Stimulated activated memory B cell treated with anti-CD40 and anti-IgM and Interleukin-4, amounts not matched to agents 10 μg/mL and 1 μg/mL and 100 μg/mL, for 72 hours (primary cell): ENCODE results near the gene PODXL2.

Experiments
- ATAC-seq: fragments of 150-1000 bp; cut with Tn5 transposase; 2 replicates; pipeline ENCODE4 v1.10.0; 2021
- H3K27ac Mint-ChIP-seq: one replicate; pipeline ENCODE4 v1.8.0; 2022; ENCODE audit warnings: mild to moderate bottlenecking, mixed read lengths
- H3K27me3 Mint-ChIP-seq: one replicate; pipeline ENCODE4 v1.8.0; 2022; ENCODE audit warnings: mixed read lengths
- H3K36me3 Mint-ChIP-seq: one replicate; pipeline ENCODE4 v1.8.0; 2022; ENCODE audit warnings: mixed read lengths
- H3K4me1 Mint-ChIP-seq: one replicate; pipeline ENCODE4 v1.8.0; 2022; ENCODE audit warnings: mixed read lengths
- H3K4me3 Mint-ChIP-seq: one replicate; pipeline ENCODE4 v1.8.0; 2022; ENCODE audit warnings: mild to moderate bottlenecking, moderate library complexity, mixed read lengths
- H3K9me3 Mint-ChIP-seq: one replicate; pipeline ENCODE4 v1.8.0; 2022; ENCODE audit warnings: mixed read lengths

Gene PODXL2

DNA sequence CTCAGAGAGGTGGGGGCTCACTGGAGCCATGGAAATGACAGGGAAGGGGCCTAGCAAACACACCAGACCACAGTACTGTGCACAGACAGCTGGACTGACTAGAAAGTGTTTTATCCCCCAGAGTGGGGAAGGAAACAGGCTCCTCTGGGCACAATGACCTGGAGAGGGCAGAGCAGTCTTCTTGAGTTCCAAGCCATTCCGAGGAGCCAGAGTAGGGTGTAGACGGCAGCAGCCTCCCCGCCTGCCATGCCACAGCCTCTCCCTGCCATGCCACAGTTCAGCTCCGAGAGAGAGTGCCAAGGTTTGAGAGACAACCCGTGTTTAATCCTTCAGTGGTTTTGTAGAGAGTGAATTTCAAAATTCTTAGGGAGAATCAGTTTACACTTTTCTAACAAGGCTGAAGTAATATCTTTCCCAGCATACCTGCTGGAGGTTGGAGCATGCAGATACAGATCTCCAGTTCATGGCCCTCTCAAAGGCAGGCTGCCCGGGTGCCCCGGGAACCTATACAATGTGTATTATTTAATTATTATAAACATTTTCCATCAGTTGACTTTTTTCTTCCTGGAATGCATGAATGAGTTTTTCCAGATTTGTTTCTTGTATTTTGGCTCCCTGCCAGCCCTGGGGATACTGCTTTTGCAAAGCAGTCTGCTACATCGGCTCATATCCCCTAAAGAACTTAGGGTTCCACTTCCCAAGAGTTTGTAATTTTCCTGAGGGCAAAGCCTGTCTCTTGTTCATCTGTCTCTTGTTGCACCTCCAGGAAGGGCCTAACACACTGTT lies 3.2 kb downstream of the PODXL2 start:
- no peak for ATAC-seq
- Mint-ChIP-seq H3K36me3 (peaks cover 5% of the 10 kb centered on the region), H3K27me3 (peaks cover 31% of the 10 kb centered on the region), H3K9me3 (no peaks in the 10 kb centered on the region), H3K4me3 (no peak overlapping the region), H3K27ac (no peak overlapping the region), H3K4me1 (peaks cover 13% of the 10 kb centered on the region)

DNA sequence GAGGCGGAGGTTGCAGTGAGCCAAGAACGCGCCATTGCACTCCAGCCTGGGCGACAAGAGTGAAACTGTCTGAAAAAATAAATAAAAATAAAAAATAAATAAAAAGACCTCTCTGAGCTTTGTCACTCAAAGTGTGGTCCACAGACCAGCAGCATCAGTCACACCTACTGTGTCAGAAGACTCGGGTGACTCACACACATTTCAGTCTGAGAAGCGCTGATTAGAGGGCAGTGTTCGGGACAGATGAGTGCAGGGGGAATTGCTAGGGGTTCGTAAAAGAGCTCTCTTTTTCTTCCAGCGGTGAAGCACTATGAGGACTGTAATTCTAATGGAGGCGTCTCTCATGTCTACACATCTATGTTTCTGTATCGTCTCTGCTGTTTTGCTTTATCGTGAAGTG lies 5.7 kb downstream of the PODXL2 start:
- no peak overlapping the region for H3K4me3 Mint-ChIP-seq
- ATAC-seq = no peak
- H3K9me3 Mint-ChIP-seq = no peaks in the 10 kb centered on the region
- H3K4me1 Mint-ChIP-seq = peaks cover 9% of the 10 kb centered on the region
- H3K27me3 Mint-ChIP-seq = peaks cover 14% of the 10 kb centered on the region
- H3K36me3 Mint-ChIP-seq = peaks cover 5% of the 10 kb centered on the region
- no peak overlapping the region for H3K27ac Mint-ChIP-seq

DNA sequence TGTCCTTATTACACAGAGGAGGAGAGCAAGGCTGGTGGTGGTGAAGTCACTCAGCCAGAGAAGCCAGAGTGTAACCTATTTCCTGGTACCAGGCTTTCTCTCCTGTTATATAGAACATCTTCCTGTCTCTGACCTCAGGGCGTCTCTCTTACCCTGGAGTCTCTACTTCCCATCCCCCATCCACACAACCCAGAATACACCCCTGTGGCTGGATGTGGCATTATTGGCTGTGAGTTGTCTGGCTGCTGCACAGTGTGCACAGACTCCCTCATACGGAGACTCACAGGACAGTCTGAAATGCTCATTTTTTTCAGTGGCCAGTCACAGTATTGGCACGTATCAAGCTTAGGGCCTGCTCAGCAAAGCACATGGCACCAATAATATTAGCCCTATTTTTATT lies 8.6 kb downstream of the PODXL2 start:
- H3K9me3 Mint-ChIP-seq = no peaks in the 10 kb centered on the region
- H3K4me1 Mint-ChIP-seq = no peaks in the 10 kb centered on the region
- no peak for ATAC-seq
- no peak overlapping the region for H3K4me3 Mint-ChIP-seq
- H3K27ac Mint-ChIP-seq = no peak overlapping the region
- peaks cover 5% of the 10 kb centered on the region for H3K36me3 Mint-ChIP-seq
- peaks cover 8% of the 10 kb centered on the region for H3K27me3 Mint-ChIP-seq

DNA sequence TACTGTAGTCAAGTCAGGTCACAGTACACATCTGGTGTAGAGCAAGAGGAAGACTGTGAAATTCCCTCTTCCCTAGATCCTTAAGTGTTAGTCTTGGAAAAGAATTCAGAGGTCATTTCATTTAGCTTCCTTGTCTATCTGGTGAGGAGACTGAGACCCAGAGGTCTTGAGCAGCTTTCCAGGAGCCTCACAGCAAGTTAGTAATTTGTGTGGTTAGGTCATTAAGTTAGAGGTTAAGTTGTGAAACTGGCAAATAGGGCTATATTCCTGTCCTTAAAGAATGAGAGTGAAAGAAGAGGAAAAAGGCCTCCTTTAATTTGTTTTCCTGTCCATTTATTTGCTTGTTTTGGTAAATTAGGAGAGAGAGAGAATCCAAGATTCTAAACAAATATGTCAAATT lies 9.0 kb downstream of the PODXL2 start:
- Mint-ChIP-seq H3K9me3 (no peaks in the 10 kb centered on the region), H3K27me3 (peaks cover 8% of the 10 kb centered on the region), H3K4me3 (no peak overlapping the region), H3K27ac (no peak overlapping the region), H3K4me1 (no peaks in the 10 kb centered on the region), H3K36me3 (peaks cover 5% of the 10 kb centered on the region)
- no peak for ATAC-seq

DNA sequence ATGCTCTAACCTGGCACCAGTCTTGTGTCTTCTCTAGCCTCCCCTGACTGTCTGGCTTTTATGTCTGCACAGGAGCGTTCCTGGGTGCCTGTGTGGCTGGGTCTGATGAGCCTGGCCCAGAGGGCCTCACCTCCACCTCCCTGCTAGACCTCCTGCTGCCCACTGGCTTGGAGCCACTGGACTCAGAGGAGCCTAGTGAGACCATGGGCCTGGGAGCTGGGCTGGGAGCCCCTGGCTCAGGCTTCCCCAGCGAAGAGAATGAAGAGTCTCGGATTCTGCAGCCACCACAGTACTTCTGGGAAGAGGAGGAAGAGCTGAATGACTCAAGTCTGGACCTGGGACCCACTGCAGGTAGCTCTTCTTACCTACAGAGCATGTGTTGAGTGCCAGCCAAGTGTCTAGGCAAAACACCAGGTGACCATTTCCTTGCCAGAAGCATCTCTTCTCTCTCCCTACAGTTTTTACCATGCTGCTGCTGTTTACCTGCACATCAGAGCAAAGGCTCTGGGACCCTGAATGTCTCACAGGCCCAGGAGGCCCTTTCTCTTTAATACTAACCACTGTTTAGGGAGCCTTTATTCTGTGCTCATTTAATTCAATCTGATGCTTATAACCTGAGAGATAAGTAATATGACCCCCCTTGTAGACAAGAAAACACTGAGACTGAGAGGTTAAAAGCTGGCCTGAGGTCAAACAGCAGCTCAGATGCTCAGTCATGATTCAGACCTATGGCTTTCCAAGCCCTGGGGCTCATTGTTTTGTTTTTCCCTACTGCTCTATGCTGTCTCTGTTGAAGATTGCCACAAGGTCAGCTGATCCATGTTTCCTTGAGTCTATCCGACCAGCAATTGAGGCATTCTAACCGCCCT lies 10.4 kb downstream of the PODXL2 start:
- Mint-ChIP-seq H3K27me3 (peaks cover 8% of the 10 kb centered on the region), H3K36me3 (no peaks in the 10 kb centered on the region), H3K27ac (no peak overlapping the region), H3K4me3 (no peak overlapping the region), H3K4me1 (no peaks in the 10 kb centered on the region), H3K9me3 (no peaks in the 10 kb centered on the region)
- no peak for ATAC-seq

DNA sequence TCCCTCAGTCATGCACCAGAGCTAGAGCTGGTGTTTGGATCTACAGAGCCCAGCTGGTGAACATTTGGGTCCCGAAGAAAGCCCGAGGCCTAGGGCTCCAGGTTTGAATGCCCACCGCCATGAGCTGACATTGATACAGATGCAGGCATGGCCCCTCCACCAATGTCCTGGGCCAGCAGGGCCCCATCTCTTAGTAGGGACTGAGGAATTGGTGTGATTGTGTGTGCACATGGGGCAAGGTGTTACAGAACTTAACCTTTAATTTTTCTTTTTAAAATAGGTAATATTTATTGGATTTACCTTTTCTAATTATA lies 11.0 kb downstream of the PODXL2 start:
- H3K4me1 Mint-ChIP-seq = no peaks in the 10 kb centered on the region
- no peak for ATAC-seq
- H3K27me3 Mint-ChIP-seq = peaks cover 8% of the 10 kb centered on the region
- no peak overlapping the region for H3K27ac Mint-ChIP-seq
- H3K4me3 Mint-ChIP-seq = no peak overlapping the region
- H3K9me3 Mint-ChIP-seq = no peaks in the 10 kb centered on the region
- no peaks in the 10 kb centered on the region for H3K36me3 Mint-ChIP-seq

DNA sequence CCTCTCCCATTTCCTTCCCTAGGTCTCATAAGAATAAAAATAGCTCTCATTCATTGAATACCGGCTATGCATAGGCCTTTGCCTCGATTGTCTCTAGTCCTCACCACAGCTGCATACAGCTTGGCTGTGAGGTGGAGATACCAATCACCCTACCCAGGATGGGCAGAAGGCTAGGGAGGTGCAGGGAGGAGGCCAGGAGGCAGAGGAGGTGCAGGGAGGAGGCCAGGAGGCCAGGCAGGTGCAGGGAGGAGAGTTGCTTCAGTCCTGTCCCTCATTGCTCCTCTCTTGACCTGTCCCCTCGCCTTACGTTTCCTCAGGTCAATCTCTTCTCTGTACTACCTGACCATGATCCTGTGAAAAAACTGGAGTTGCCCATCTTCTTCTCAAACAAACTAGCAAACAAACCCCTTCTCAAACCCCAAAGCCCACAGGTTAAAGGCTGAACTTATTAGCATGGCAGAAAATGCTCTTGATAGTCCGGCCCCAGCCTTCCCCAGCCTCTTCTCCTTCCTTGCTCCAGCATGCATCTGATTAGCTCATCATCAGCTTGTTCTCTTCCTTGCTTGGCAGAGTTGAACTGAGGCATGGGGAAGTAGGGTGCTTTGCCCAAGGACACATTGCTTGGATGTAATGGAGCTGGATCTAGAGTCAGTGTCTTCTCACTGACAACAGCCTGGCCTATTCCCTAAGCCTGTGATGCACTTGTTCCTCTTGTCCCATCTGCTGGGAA lies 15.8 kb downstream of the PODXL2 start:
- H3K36me3 Mint-ChIP-seq = no peaks in the 10 kb centered on the region
- H3K9me3 Mint-ChIP-seq = no peaks in the 10 kb centered on the region
- no peak for ATAC-seq
- no peak overlapping the region for H3K27ac Mint-ChIP-seq
- H3K4me1 Mint-ChIP-seq = no peaks in the 10 kb centered on the region
- no peak overlapping the region for H3K4me3 Mint-ChIP-seq
- H3K27me3 Mint-ChIP-seq = no peaks in the 10 kb centered on the region

DNA sequence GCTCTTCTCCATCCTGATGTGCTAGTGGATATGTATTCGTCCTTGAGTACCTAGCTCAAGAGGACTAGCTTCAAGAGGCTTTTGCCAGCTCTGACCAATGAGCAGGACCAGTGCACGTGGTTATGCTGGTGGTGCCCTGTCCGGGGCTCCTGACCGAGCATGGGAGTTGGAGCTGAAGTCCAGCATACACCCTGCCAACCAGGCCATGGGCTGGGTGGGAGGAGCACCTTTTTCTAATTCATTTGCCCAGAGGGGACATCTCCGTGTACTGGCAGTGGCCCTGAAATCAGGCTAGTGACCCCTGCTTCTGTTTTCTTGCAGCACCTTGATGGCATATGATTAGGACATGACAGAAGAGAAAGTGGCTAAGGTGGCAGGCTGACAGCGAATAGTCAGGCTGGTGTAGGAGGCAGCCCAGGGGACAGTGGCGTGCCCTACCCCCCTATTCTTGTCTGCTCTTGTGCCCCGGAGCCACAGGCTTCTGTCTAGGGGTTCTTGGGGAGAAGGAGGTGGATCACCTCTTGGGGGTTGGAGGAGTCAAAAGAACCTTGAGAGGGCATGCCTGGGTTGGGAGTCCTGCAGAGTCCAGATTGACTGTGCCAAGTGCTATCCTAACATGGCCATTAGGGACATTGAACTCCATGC lies 16.5 kb downstream of the PODXL2 start:
- H3K4me1 Mint-ChIP-seq = no peaks in the 10 kb centered on the region
- ATAC-seq = no peak
- no peaks in the 10 kb centered on the region for H3K9me3 Mint-ChIP-seq
- no peak overlapping the region for H3K4me3 Mint-ChIP-seq
- no peak overlapping the region for H3K27ac Mint-ChIP-seq
- no peaks in the 10 kb centered on the region for H3K27me3 Mint-ChIP-seq
- no peaks in the 10 kb centered on the region for H3K36me3 Mint-ChIP-seq

DNA sequence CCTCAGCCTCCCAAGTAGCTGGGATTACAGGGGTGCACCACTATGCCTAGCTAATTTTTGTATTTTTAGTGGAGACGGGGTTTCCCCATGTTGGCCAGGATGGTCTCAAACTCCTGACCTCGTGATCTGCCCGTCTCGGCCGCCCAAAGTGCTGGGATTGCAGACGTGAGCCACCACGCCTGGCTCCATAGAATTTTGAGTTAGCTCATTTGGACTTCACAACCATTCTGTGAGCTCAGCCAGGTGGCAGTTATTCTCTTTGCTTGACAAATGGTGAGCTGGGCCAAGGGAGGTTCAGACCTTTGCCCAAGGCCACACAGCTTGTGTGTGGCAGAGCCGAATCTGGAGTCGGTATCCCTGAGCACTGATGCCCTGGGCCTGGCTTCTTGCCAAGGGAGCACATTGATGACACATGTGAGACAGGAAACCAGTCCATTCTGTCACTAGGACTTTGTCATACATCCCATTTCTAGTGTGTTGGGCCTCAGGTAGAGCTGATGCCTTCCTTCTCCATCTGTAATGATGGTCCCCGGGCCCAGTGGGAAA lies 17.6 kb downstream of the PODXL2 start:
- no peaks in the 10 kb centered on the region for H3K4me1 Mint-ChIP-seq
- H3K9me3 Mint-ChIP-seq = no peaks in the 10 kb centered on the region
- no peaks in the 10 kb centered on the region for H3K36me3 Mint-ChIP-seq

DNA sequence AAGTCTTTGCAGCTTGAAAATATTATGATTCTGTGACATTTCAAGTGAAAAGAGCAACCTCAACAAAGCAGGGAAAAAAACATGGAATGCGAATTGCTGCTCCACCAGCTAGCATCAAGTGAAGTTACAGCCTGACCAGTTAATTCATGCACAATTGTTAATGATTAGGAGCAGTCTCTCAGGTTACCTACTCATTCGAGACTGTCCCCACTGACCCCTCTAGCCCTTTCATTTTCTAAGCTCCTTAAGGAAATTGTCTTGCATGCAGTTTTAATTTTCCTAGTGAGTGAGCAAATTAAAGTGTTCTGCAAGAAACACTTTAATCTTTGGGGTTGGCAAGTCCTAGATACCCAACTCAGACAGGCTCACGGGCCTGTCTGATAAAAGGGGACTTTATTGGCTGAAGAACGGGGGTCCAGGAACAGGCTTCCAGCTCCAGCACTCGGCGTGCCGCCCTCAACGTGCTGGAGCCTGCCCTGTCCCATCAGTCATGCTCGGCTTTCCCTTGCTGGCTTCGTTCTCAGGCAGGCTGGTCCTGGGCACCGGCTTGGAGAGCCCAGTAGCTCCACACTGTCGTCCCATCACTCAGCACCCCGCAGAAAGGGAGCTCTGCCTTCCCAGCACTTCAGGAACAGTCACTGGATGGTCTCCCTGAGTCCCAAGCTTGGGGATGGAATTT lies 18.3 kb downstream of the PODXL2 start:
- no peak for ATAC-seq
- Mint-ChIP-seq H3K36me3 (no peaks in the 10 kb centered on the region), H3K4me3 (no peak overlapping the region), H3K27me3 (no peaks in the 10 kb centered on the region), H3K4me1 (no peaks in the 10 kb centered on the region), H3K27ac (no peak overlapping the region), H3K9me3 (no peaks in the 10 kb centered on the region)

More for the DNA sequence above, 17.6 kb downstream of the PODXL2 start:
- no peaks in the 10 kb centered on the region for H3K27me3 Mint-ChIP-seq
- no peak for ATAC-seq
- H3K27ac Mint-ChIP-seq = no peak overlapping the region
- no peak overlapping the region for H3K4me3 Mint-ChIP-seq

DNA sequence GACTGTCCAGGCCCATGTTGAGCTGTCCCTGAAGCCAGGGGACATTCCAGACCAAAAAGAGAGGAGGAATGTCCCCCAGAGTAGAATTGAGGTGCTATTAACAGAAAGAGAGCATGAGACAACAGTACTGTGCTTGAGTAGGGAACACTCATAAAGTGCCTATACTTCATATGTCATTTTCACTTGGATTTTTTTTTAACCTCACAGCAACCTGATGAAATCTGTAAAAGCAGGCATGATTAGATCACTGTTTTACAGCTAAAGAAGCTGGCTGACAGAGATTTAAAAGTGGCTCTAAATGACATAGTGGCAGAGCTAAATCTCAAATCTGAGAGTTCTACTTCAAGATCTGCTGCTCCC lies 18.8 kb downstream of the PODXL2 start:
- Mint-ChIP-seq H3K9me3 (no peaks in the 10 kb centered on the region), H3K4me1 (peaks cover 2% of the 10 kb centered on the region), H3K4me3 (no peak overlapping the region)

DNA sequence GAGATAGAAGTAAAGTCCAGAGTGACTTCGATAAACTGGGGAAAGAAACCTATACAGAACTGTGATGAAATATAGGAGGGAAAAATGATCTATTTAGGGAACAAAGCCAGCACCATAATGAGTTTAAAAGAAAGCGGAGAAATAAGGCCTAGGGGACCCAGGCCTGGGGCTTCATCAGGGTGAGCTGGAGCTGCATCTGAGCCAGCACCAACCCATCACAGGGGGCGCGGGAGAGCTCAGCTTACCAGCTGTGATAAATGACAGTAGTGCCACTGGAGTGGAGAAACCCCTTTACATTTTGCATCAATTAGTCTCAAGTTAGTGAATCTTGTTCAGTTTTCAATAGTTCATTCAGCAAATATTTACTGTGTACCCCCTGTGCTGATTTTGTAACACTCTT lies 21.3 kb downstream of the PODXL2 start:
- Mint-ChIP-seq H3K27me3 (no peaks in the 10 kb centered on the region), H3K9me3 (no peaks in the 10 kb centered on the region), H3K4me1 (peaks cover 6% of the 10 kb centered on the region), H3K27ac (no peak overlapping the region), H3K4me3 (no peak overlapping the region), H3K36me3 (no peaks in the 10 kb centered on the region)
- ATAC-seq = no peak

More for the DNA sequence above, 18.8 kb downstream of the PODXL2 start:
- no peak for ATAC-seq
- H3K27me3 Mint-ChIP-seq = no peaks in the 10 kb centered on the region
- H3K36me3 Mint-ChIP-seq = no peaks in the 10 kb centered on the region
- H3K27ac Mint-ChIP-seq = no peak overlapping the region

DNA sequence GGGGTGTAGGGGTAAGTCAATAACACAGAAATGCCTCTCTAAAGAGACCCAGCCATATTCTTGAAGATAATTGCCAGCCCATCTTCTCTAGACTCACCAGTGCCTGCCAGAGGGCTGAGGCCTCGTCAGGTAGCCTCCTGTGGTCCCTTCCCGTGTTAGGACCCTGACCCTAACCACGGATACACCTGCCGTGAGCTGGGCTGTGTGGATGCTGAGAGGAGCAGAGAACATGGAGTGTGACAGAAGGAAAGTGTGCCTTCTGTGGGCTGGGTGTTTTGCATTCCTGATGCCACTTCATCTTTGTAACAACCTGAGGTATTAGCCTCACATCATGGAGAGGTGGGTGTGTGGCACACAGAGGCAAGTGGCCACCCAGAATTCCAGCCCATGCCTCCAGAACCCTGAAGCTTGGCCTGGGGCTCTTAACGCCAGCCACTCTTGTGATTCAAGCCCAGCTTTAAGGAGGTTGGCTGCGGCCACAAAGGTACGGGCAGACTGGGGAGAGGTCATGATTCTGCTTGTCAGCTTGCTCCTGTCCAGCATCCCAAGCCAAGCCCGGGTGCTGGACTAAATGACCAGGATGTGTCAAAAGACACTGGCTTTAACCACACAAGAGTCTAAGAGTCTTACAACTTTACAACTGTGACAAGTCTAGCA lies 22.7 kb downstream of the PODXL2 start:
- no peak overlapping the region for H3K27ac Mint-ChIP-seq
- H3K9me3 Mint-ChIP-seq = no peaks in the 10 kb centered on the region
- H3K36me3 Mint-ChIP-seq = no peaks in the 10 kb centered on the region
- H3K4me3 Mint-ChIP-seq = no peak overlapping the region
- H3K4me1 Mint-ChIP-seq = peaks cover 6% of the 10 kb centered on the region
- no peaks in the 10 kb centered on the region for H3K27me3 Mint-ChIP-seq
- no peak for ATAC-seq
